Measurements from ENCODE around the gene KRTAP12-4.

DNA sequence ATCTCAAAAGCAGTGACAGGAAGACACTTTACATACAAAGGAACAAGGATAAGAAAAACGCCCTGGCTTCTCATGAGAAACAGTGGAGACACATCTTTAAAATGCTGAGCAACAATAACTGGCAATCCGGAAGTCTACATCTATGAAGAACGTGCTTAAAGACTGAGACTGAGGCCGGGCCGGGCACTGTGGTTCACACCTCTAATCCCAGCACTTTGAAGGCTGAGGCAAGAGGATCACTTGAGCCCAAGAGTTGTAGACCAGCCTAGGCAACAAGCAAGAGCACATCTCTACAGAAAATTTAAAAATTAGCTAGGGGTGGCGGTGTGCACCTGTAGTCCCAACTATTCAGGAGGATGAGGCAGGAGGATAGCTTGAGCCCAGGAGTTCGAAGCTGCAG lies 29.6 kb upstream of the KRTAP12-4 start:
- no peak for TF ChIP-seq ZNF274 (IDR thresholded peaks at IDR 0.05; ENCODE audit: low read depth, low read length)
- no peak for TF ChIP-seq YY1 (IDR thresholded peaks at IDR 0.05; ENCODE audit: insufficient read depth, insufficient read length)
